AG04450 (cell line): ENCODE data around the gene TMEM156. TPM values are rescaled to one million over a fixed set of nuclear protein-coding genes. Genes with fewer than 3 reads are reported as not detected.

ENCODE experiments used
- CTCF ChIA-PET: fragments of 300-600, 350-600 bp; formaldehyde crosslinking; extraction: SDS; loops from one replicate; lab custom pipeline; 2022; ENCODE audit warnings: antibody characterized with exemption, inconsistent platforms; lab: Charles Lee
- POLR2A ChIA-PET: fragments of 350-600 bp; formaldehyde crosslinking; extraction: SDS; loops from one replicate; lab custom pipeline; 2021; ENCODE audit warnings: antibody characterized with exemption, inconsistent platforms; lab: Yijun Ruan, JAX
- DNase-seq: peaks from one replicate; pipeline ENCODE4 v3.0.0-alpha.2; 2011; ENCODE audit warnings: low read depth, low spot score
- H3K27ac ChIP-seq: one replicate; pipeline ENCODE4 v1.5.1; 2012; ENCODE audit warnings: low read depth, low read length, control low read depth
- H3K27me3 ChIP-seq: one replicate; pipeline ENCODE4 v1.6.0; 2012; ENCODE audit warnings: low read length; ENCODE audit not compliant: control insufficient read depth, insufficient read depth
- H3K4me3 ChIP-seq: 2 replicates; pipeline ENCODE4 v1.5.1; 2011; ENCODE audit warnings: mild to moderate bottlenecking, low read depth, low read length, control low read depth
- H3K9me3 ChIP-seq: 2 replicates; pipeline ENCODE4 v1.5.1; 2012; ENCODE audit warnings: low read length; ENCODE audit not compliant: control insufficient read depth, insufficient read depth
- CTCF ChIP-seq: IDR thresholded peaks from 2 replicates; pipeline ENCODE4 v1.5.1; 2011; ENCODE audit warnings: low read depth, low read length, control low read depth, inconsistent platforms
- polyA plus RNA-seq: library from polyadenylated mRNA; depleted of rRNA; stranded (reverse); fragments of >200 nt; gene quantifications from 2 replicates; pipeline ENCODE4 v1.2.3, GENCODE V29; 2011

TMEM156 gene
- polyA plus RNA-seq, 1 experiment: 2.3 TPM

GRCh38 chr4:39061457-39061856, 29.2 kb upstream of the TMEM156 start:
- CTCF ChIA-PET: interaction anchor here (1.0 kb wide), 1 partner anchor 14 kb away, joined by 3 read pairs; no protein-coding TSS in a partner anchor
- Histone ChIP-seq H3K27ac (no peak overlapping the region), H3K27me3 (no peaks in the 10 kb centered on the region), H3K9me3 (no peaks in the 10 kb centered on the region), H3K4me3 (no peak overlapping the region)
- POLR2A ChIA-PET: no interaction called here
- no peak for TF ChIP-seq CTCF
- no peak for DNase-seq

DNA sequence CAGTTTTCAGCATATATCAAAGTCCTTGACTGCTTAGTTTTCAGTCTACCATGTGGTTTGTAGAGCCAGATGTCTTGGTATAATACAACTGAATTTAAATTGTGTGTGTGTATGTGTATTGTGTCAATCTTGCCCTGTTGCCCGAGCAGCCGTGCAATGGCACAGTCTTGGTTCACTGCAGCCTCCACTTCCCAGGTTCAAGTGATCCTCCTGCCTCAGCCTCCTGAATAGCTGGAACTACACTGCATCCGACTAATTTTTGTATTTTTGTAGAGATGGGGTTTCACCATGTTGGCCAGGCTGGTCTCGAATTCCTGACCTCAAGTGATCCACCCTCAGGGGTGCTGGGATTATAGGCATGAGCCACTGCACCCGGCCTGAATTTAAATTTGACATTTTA, 23.8 kb upstream of the TMEM156 start:
- Histone ChIP-seq H3K9me3 (no peaks in the 10 kb centered on the region), H3K4me3 (no peak overlapping the region), H3K27me3 (no peaks in the 10 kb centered on the region), H3K27ac (no peak overlapping the region)
- CTCF ChIA-PET: no interaction called here
- TF ChIP-seq CTCF: no peak
- POLR2A ChIA-PET: no interaction called here
- DNase-seq: no peak

- ChIA-PET POLR2A (no interaction called here), CTCF (no interaction called here)
- no peak for TF ChIP-seq CTCF
- Histone ChIP-seq H3K9me3 (no peaks in the 10 kb centered on the region), H3K4me3 (no peak overlapping the region), H3K27me3 (no peaks in the 10 kb centered on the region), H3K27ac (no peak overlapping the region)
- DNase-seq: no peak
Observed at GRCh38 chr4:39054497-39054896, 22.3 kb upstream of the TMEM156 start.

DNA sequence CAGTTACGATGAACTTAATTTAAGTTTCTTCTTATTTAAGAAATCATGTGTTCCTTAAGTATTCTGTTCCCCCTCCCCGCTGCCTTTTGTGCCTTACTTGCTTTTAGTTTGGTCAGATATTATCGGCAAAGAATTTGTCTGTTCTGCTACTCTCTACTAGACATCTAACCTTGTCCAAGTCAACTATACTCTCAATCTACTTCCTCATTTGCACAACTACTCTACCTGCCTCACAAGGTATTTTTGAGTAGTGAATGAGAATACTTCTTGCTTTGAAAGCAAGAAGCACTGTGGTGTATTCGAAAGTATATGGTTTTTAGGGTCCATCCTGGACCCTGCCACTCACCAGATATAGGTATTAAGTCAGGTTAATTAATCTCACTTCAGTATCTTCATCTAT, 21.8 kb upstream of the TMEM156 start:
- DNase-seq: no peak
- CTCF ChIA-PET: no interaction called here
- Histone ChIP-seq H3K27me3 (no peaks in the 10 kb centered on the region), H3K27ac (no peak overlapping the region), H3K4me3 (no peak overlapping the region), H3K9me3 (no peaks in the 10 kb centered on the region)
- TF ChIP-seq CTCF: no peak
- POLR2A ChIA-PET: no interaction called here

- Histone ChIP-seq H3K27me3 (no peaks in the 10 kb centered on the region), H3K9me3 (no peaks in the 10 kb centered on the region), H3K27ac (no peak overlapping the region), H3K4me3 (no peak overlapping the region)
- no peak for DNase-seq
- TF ChIP-seq CTCF: no peak
- CTCF ChIA-PET: no interaction called here
- POLR2A ChIA-PET: interaction anchor here (1.0 kb wide), 1 partner anchor 103 kb away, joined by 4 read pairs; no protein-coding TSS in a partner anchor
Observed at GRCh38 chr4:39051492-39051891, 19.3 kb upstream of the TMEM156 start.
